HG03457 (cell line): ENCODE measurements around the gene MAP7D2.

ENCODE experiments used
- ATAC-seq: cut with Tn5 transposase; IDR thresholded peaks from one replicate; pipeline ENCODE4 v1.9.1; 2021; ENCODE audit warnings: moderate number of reproducible peaks; ENCODE audit not compliant: unreplicated experiment

The MAP7D2 gene

GRCh38 chrX:20046223-20046622 lies 70.5 kb downstream of the MAP7D2 start:
- ATAC-seq, result no peak

GRCh38 chrX:20042221-20042620 lies 74.5 kb downstream of the MAP7D2 start:
- ATAC-seq, result no peak

GRCh38 chrX:20038966-20039365 lies 77.7 kb downstream of the MAP7D2 start:
- ATAC-seq, result no peak

GRCh38 chrX:20037186-20037585 lies 79.5 kb downstream of the MAP7D2 start:
- ATAC-seq, result no peak

- ATAC-seq, result no peak
Observed at GRCh38 chrX:20032201-20032600, 84.5 kb downstream of the MAP7D2 start.

- ATAC-seq, result no peak
Observed at GRCh38 chrX:20029728-20030127, 87.0 kb downstream of the MAP7D2 start.

- ATAC-seq, result no peak
Observed at GRCh38 chrX:20028588-20028987, 88.1 kb downstream of the MAP7D2 start.

- no peak for ATAC-seq
Observed at GRCh38 chrX:20026278-20026677, 90.4 kb downstream of the MAP7D2 start.

- no peak for ATAC-seq
Observed at GRCh38 chrX:20019672-20020365, 96.9 kb downstream of the MAP7D2 start.

GRCh38 chrX:20016616-20016945 lies 100.1 kb downstream of the MAP7D2 start:
- no peak for ATAC-seq

GRCh38 chrX:20015945-20016615 lies 100.6 kb downstream of the MAP7D2 start:
- ATAC-seq, result no peak

GRCh38 chrX:20015422-20015821 lies 101.3 kb downstream of the MAP7D2 start:
- ATAC-seq, result no peak

- no peak for ATAC-seq
Observed at GRCh38 chrX:20011608-20012007, 105.1 kb downstream of the MAP7D2 start.

- ATAC-seq, result no peak
Observed at GRCh38 chrX:20007962-20008622, 108.6 kb downstream of the MAP7D2 start.

GRCh38 chrX:20005883-20006282 lies 110.8 kb downstream of the MAP7D2 start:
- no peak for ATAC-seq

GRCh38 chrX:20001588-20001987 lies 115.1 kb downstream of the MAP7D2 start:
- no peak for ATAC-seq

- no peak for ATAC-seq
Observed at GRCh38 chrX:19991350-19991718, 125.4 kb downstream of the MAP7D2 start.

GRCh38 chrX:19990556-19991349 lies 126.0 kb downstream of the MAP7D2 start, which contains the start of gene BCLAF3:
TSS of gene BCLAF3 (minus strand) at chrX:19991061. CDS start at chrX:19970264, 20,797 bp downstream.
- peak; percentile 95 for ATAC-seq

- peak; percentile 13 for ATAC-seq
Observed at GRCh38 chrX:19990151-19990555, 126.6 kb downstream of the MAP7D2 start.

- no peak for ATAC-seq
Observed at GRCh38 chrX:19987856-19988255, 128.9 kb downstream of the MAP7D2 start.

- ATAC-seq, result no peak
Observed at GRCh38 chrX:19986531-19986930, 130.2 kb downstream of the MAP7D2 start.
